ENCODE data around the gene MLXIPL. TPM values are rescaled to one million over a fixed set of nuclear protein-coding genes. Genes with fewer than 3 reads are reported as not detected.

Gene MLXIPL
- total RNA-seq, 1 experiment from 2014 or later, result 6.1 TPM

DNA sequence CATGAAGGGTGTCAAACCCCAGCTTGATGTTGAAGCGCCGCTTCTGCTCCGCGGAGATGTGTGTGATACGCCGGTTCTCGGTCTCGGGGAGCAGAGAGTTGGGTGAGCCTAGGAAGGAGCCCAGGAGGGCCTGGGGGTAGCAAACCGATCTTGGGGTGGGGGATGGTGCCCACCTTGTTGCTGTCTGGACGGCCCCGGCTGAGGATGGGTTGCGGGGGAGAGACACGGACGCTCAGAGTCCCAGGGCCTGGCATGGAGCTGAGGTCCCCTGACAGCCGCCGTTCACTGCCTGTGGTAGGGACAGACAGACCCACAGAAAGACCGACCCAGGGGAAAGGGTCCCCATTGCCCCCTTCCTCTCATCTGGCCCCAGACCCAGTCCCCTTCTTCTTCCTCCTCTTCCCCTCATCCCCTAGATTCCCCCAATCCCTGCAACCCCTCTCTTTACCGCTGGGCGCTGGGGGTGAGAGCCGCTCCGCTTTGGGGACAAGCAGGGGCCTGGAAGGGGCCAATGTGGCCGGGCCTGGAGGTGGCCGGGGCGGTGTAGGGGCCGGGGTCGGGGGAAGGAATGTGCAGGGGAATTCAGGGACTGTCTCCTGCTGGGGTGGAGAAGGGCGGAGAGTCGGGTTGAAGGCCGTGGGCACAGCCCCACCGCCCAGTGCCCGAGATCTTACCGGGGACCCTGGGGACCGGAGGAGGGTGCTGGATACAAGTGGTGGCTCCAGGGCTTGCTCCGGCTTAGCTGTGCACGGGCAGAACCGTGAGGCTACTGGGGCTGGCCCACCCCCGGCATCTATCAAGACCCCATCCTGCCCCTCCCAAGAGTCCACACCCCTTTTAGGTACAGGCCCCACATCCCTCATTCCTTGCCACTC is 27.9 kb downstream of the MLXIPL start:
- Histone ChIP-seq H2BK5ac (ENCODE audit: insufficient read length, low read length) (no peak overlapping the region), H3K4me1 (ENCODE audit: insufficient read depth, low read length) (no peaks in the 10 kb centered on the region; the same call in 1 of the 2 replicates), H3K27me3 (ENCODE audit: insufficient read depth, low read length) (no peaks in the 10 kb centered on the region; the same call in 1 of the 2 replicates), H3K9me3 (ENCODE audit: control insufficient read depth, low read depth, low read length) (no peaks in the 10 kb centered on the region), H3K79me1 (ENCODE audit: insufficient read depth, low read depth, low read length, poor library complexity, severe bottlenecking) (no peaks in the 10 kb centered on the region), H3K23me2 (ENCODE audit: insufficient read length, low read depth, low read length, poor library complexity, severe bottlenecking) (no peaks in the 10 kb centered on the region), H3K4me2 (ENCODE audit: insufficient read depth, insufficient read length, low read length) (no peak overlapping the region), H4K5ac (ENCODE audit: insufficient read length, low read depth, low read length) (no peak overlapping the region), H3K79me2 (ENCODE audit: insufficient read depth, low read length) (no peaks in the 10 kb centered on the region), H2BK15ac (ENCODE audit: low read depth, low read length) (no peak overlapping the region), H3T11ph (ENCODE audit: low read length) (no peak overlapping the region), H3K18ac (ENCODE audit: insufficient read length, low read depth, low read length) (no peak overlapping the region), H3K9ac (ENCODE audit: extremely low read depth, insufficient read length, low read length) (no peak overlapping the region), H2AK5ac (ENCODE audit: insufficient read length, low read length) (no peak overlapping the region), H2BK20ac (ENCODE audit: low read depth, low read length, poor library complexity, severe bottlenecking) (no peak overlapping the region), H2BK12ac (ENCODE audit: insufficient read length, low read depth, low read length) (no peak overlapping the region), H4K8ac (replicated peaks; ENCODE audit: insufficient read length, low read depth, low read length) (no peak overlapping the region), H3K4ac (ENCODE audit: low read depth, low read length) (no peak overlapping the region), H3K23ac (ENCODE audit: insufficient read length, low read depth, low read length) (no peak overlapping the region), H3K27ac (ENCODE audit: insufficient read length, low read depth, low read length) (no peak overlapping the region), H4K20me1 (ENCODE audit: control insufficient read depth, insufficient read depth, insufficient read length) (no peaks in the 10 kb centered on the region), H4K91ac (ENCODE audit: insufficient read length, low read depth, low read length) (no peak overlapping the region), H2BK120ac (ENCODE audit: low read depth, low read length, poor library complexity, severe bottlenecking) (no peak overlapping the region), H3K14ac (ENCODE audit: insufficient read depth, low read length) (no peak overlapping the region), H3K56ac (ENCODE audit: insufficient read length, low read depth, low read length) (no peak overlapping the region), H2AFZ (ENCODE audit: low read length) (no peak overlapping the region)
- Mint-ChIP-seq H3K36me3 (ENCODE audit: insufficient read depth in 1 of 3, low read depth in 3 of 3) (peaks cover 0 to 4% (median 0%) of the 10 kb centered on the region in 3 experiments; a peak in 3 of 7 replicates), H3K27ac (no peak overlapping the region; a peak in 1 of 7 replicates), H3K4me1 (peaks cover 2 to 22% of the 10 kb centered on the region in 2 experiments; a peak in 2 of 4 replicates), H3K27me3 (ENCODE audit: low read depth) (peaks cover 54% of the 10 kb centered on the region), H3K9me3 (no peaks in the 10 kb centered on the region), H3K4me3 (no peak overlapping the region)
- whole genome bisulfite sequencing (ENCODE audit: extremely low coverage, insufficient read length, low lambda C conversion rate), result no CpG with 5 or more reads among the region's 37 CpGs
- TF ChIP-seq, protein P1, sequence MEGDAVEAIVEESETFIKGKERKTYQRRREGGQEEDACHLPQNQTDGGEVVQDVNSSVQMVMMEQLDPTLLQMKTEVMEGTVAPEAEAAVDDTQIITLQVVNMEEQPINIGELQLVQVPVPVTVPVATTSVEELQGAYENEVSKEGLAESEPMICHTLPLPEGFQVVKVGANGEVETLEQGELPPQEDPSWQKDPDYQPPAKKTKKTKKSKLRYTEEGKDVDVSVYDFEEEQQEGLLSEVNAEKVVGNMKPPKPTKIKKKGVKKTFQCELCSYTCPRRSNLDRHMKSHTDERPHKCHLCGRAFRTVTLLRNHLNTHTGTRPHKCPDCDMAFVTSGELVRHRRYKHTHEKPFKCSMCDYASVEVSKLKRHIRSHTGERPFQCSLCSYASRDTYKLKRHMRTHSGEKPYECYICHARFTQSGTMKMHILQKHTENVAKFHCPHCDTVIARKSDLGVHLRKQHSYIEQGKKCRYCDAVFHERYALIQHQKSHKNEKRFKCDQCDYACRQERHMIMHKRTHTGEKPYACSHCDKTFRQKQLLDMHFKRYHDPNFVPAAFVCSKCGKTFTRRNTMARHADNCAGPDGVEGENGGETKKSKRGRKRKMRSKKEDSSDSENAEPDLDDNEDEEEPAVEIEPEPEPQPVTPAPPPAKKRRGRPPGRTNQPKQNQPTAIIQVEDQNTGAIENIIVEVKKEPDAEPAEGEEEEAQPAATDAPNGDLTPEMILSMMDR (conservative IDR thresholded peaks at IDR 0.05), result no peak
- DNase-seq, result no peak

Measured in H9 (cell line).